HG03457 (cell line): ENCODE results near the gene PCDHA1.

ENCODE experiments used
- ATAC-seq: cut with Tn5 transposase; IDR thresholded peaks from one replicate; pipeline ENCODE4 v1.9.1; 2021; ENCODE audit warnings: moderate number of reproducible peaks; ENCODE audit not compliant: unreplicated experiment

The PCDHA1 gene

GRCh38 chr5:141040093-141040770 is 254.3 kb downstream of the PCDHA1 start:
- no peak for ATAC-seq

DNA sequence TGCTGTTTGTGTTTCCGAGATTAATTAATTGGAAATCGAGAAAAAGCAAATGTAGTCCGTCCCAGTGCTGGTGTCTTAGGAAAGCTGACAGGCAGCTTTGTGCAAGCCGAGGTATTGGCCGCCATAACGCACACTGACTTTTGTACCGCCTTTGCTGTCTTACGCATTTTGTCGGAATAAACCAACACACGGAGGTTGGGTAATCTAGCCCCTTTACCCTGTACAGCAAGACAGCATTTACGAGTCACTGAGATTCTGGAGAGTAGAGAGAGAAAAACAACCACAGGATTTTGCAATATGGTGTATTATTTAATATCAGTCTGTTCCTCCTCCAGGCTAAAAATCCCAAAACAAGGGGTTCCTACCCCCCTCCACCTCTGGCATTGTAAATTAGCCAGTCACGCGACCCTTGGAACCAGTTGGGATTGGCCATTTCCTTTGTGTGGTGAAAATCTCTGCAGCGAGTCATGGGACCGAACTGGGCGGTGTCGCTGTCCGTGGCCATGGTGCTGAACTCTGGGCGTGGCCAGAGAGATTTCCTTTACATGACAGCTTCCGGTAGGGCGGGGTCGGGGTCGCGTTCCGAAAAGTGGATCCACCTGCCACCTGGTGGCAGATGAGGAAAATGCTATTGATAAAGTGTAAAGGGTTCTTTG is 255.0 kb downstream of the PCDHA1 start:
- no peak for ATAC-seq

GRCh38 chr5:141041427-141041785 is 255.5 kb downstream of the PCDHA1 start:
- no peak for ATAC-seq

GRCh38 chr5:141042555-141042954 is 256.6 kb downstream of the PCDHA1 start:
- no peak for ATAC-seq

DNA sequence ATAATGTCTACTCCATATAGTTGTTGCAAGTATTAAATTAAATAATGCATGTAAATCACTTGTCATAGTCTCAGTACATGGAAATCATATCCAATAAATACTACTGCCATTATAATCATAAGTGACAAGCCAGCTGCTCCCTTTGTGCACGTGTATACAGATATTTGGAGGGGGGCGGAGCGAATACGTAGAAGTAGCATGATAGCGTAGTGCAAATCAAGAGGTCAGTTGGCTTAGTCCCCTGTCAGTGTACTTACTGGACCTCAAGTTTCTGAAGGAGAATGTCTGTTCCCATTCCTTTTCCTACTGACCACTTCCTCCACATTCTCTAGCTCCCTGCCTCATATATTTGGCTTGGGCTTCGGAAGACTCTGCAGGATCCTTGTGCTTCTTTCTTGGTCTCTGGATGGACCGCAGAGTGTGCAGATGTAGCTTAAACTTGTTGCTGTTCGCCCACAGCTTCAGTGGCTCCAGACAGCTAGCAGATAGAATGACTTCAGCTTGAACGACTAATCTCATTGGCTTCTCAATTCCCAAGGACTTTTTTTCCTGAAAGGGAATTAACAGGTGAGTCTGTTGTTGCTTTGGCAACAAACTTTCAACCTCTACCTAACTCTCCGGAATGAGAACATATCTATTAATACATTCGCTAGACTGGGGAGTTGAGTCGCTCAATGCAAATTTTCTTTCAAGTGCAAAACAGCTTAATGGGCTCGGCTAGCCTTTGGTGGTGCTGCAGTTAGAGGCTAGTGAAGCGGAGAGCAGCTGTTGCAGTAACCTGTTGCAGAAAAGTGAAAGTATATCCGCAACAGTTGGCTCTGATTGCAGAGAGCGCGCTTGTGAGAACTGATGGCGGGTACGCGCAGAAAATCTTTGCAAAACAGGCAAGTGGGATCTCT is 264.9 kb downstream of the PCDHA1 start, which contains the start of gene PCDHB1:
Gene PCDHB1, plus strand, starts transcription at position 753 of the 899 bp plus-strand sequence. Its CDS starts 97 bp downstream, at position 850.
- ATAC-seq, result no peak

GRCh38 chr5:141051521-141051866 is 265.6 kb downstream of the PCDHA1 start:
- no peak for ATAC-seq
